ENCODE results near the gene EHD2.
"Not testable (repeated sequence)": the region's sequence is repeated elsewhere in the genome, so short reads cannot be mapped to it uniquely, and the experiment has no call there.

EHD2 gene

DNA sequence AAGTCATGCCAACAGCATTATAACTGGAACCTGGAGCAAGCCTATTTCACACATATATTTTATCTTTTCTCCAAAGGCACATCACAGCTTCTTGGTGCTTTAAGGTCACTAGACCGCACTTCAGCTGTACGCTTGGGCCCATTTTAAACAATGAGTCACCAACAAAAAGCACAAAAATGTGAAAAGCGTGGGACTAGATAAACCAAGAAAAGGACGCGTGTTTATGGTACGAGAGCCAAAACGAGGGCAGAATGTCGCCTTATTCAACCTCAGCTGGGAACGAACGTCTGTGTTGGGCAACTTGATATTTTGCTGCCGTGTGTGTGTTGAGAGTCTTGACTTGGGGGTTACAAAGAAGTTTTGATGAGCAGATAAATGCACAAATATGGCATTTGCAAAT lies 9.2 kb upstream of the EHD2 start:
- no peak for DNase-seq
- in situ Hi-C loops (cut with HindIII; ENCODE audit: low pct_ligation_motif_present, low pct_unique_long_range_greater_than_20kb, low sequenced_read_pairs): no loop called here

DNA sequence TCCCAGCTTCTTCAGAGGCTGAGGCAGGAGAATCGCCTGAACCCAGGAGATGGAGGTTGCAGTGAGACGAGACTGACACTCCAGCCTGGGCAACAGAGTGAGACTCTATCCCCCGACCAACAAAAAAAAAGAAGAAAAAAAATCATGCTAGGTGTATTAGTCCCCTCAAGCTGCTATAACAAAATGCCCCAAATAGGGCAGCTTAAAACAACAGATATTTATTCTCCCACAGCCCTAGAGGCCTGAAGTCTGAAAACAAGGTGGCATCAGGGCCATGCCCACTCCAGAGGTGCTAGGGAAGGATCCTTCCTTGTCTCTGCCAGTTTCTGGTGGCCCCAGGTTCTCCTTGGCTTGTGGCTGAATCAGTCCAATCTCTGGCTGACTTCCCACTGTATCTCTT lies 8.6 kb upstream of the EHD2 start:
- DNase-seq: no peak
- in situ Hi-C loops (cut with HindIII; ENCODE audit: low pct_ligation_motif_present, low pct_unique_long_range_greater_than_20kb, low sequenced_read_pairs): no loop called here

DNA sequence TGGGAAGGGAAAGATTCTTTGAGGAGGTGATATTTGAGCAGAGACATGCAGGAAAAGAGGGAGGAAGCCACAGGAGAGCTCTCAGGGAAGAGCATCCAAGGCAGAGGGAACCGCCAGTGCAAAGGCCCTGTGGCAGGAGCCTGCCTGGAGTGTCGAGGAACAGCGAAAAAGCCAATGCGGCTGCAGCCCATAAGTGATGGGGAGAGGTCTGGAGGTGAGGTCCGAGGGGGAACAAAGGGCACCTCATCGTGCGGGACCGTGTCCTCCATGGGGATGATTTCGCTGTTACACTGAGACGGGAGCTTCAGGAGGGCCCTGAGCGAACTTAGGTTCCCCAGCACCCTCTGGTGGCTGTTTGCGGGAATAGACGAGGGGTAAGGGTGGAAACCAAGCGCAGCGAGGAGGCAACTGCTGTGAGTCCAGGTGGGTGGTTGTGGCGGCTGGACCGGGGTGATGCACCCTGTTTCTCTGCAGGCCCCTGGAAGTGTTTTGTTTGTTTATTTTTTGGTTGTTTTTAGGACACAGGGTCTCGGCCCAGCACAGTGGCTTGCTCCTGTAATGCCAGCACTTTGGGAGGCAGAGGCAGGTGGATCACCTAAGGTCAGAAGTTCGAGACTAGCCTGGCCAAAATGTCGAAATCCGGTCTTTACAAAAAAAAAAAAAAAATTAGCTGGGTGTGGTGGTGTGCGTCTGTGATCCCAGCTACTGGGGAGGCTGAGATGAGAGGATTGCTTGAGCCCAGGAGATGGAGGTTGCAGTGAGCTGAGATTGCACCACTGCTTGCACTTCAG lies 5.9 kb upstream of the EHD2 start:
- in situ Hi-C loops (cut with HindIII; ENCODE audit: low pct_ligation_motif_present, low pct_unique_long_range_greater_than_20kb, low sequenced_read_pairs): no loop called here
- DNase-seq: peak; percentile 71

DNA sequence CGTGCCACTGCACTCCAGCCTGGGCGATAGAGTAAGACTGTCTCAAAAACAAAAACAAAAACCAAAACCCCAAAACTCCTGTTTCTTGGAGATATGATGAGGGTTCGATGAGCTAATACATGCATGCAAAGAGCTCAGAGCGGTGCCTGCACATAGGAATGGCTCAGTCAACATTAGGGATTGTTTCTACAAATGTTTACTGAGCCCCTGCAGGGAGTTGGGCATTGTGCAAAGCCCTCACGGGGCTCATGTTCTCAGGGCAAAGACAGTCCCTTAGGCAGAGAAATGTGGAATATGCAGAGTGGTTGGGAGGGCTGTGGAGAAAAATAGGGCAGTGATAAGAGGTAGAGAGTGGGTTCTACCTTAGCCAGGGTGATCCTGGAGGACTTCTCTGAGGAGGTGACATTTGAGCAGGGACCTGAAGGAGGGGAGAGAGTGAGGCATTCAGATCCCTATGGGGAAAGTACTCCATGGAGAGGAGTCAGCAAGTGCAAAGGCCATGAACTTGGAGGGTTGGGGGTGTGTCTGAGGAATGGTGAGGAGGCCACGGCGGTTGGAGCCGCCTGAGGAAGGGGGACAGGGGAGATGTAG lies 1.5 kb upstream of the EHD2 start:
- DNase-seq: no peak
- in situ Hi-C loops (cut with HindIII; ENCODE audit: low pct_ligation_motif_present, low pct_unique_long_range_greater_than_20kb, low sequenced_read_pairs): no loop called here

DNA sequence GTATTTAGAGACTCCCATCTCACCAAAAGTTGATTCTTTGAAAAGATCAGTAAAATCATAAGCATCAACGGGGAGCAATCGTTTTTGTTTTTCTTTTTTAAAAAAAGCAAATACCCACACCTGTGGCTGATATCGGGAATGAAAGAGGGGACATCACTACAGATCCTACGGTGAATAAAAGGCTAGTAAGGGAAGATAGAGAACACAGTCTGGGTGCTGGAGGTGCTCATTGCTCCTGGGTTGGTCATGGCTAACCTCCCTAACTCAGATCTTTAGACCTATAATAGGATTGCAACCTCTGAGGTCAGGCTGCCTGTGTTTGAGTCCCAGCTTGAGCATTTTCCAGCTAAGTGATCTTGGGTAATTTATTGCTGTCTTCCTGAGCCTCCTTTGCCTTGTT lies 1.1 kb downstream of the EHD2 start:
- peak; percentile 27 for DNase-seq
- in situ Hi-C loops (cut with HindIII; ENCODE audit: low pct_ligation_motif_present, low pct_unique_long_range_greater_than_20kb, low sequenced_read_pairs): no loop called here

DNA sequence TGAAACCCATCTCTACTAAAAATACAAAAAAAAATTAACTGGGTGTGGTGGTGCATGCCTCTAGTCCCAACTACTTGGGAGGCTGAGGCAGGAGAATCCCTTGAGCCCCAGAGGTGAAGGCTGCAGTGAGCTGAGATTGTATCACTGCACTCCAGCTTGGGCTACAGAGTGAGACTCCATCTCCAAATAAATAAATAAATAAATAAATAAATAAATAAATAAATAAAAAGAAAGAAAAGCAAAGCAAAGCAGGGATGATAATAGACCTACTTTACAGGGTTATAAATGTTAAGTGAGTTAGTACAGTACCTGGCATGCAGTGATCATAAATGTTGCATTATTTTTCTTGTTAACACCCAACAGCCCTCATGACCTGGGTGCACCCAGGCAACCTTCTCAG lies 1.6 kb downstream of the EHD2 start:
- in situ Hi-C loops (cut with HindIII; ENCODE audit: low pct_ligation_motif_present, low pct_unique_long_range_greater_than_20kb, low sequenced_read_pairs); DNase-seq: not testable (repeated sequence)

DNA sequence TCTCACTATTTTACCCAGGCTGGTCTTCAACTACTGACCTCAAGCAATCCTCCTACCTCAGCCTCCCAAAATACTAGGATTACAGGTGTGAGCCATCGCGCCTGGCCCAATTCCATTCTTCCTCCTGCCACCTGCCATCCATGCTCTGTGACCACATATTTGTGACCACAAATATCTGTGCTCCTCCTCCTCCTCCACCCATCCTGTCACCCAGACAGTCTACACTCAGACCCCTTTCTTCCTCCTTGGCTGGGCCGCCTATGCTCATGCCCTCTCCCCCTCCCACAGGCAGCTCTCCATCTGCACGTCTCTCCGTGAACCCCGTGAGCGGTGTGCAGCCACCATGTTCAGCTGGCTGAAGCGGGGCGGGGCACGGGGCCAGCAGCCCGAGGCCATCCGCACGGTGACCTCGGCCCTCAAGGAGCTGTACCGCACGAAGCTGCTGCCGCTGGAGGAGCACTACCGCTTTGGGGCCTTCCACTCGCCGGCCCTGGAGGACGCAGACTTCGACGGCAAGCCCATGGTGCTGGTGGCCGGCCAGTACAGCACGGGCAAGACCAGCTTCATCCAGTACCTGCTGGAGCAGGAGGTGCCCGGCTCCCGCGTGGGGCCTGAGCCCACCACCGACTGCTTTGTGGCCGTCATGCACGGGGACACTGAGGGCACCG lies 3.2 kb downstream of the EHD2 start:
- DNase-seq: no peak
- in situ Hi-C loops (cut with HindIII; ENCODE audit: low pct_ligation_motif_present, low pct_unique_long_range_greater_than_20kb, low sequenced_read_pairs): no loop called here

DNA sequence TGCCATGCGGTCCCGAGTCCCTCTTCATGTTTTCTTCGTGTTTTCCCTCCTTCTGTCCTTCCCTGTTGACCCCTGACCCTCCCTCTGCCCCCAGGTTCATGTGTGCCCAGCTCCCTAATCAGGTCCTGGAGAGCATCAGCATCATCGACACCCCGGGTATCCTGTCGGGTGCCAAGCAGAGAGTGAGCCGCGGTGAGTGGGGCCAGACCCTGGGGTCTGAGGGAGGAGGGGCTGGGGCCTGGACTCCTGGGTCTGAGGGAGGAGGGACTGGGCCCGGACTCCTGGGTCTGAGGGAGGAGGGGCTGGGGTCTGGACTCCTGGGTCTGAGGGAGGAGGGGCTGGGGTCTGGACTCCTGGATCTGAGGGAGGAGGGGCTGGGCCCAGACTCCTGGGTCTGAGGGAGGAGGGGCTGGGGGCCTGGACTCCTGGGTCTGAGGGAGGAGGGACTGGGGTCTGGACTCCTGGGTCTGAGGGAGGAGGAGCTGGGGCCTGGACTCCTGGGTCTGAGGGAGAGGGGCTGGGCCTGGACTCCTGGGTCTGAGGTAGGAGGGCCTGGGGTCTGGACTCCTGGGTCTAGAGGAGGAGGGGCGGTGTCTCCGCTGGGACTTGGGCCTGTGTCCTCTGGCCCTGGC lies 5.3 kb downstream of the EHD2 start:
- in situ Hi-C loops (cut with HindIII; ENCODE audit: low pct_ligation_motif_present, low pct_unique_long_range_greater_than_20kb, low sequenced_read_pairs): not testable (repeated sequence)

DNA sequence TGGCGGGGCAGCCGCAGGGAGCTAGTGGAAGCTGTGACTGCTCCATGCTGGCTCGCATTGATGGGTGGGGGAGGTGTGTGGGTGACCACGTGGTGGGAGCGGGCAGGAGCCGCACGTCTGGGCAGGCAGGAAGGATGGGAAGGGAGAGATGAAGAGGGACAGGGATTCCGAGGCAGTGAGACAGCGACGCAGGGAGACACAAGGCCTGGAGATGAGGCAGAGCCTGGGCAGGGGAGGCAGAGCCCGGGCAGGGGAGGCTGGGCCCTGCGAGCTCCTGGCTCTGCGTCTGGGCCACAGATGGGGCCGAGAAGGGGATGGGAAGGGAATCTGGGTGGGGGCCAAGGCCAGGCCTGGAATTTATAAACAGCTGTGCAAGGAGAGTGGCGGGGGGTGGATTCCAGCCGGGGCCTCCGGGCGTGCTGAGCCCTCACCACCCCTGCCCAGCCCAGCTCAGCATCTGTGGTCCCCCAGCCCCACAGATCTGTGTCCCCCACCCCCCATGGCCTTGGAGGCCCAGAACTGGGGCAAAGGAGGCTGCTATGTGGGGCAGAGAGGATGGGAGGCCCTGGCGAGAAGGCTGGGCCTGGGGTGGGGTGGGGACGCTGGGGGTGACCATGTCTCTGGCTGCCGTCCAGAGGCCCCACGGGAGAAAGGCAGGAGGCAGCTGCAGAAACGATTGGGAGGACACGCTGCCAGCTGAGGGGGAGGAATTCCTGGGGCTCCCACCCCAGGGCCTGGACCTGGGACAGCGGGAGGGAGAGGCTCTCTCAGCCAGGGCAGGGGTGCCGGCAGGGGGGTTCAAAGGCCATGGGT lies 6.0 kb downstream of the EHD2 start:
- in situ Hi-C loops (cut with HindIII; ENCODE audit: low pct_ligation_motif_present, low pct_unique_long_range_greater_than_20kb, low sequenced_read_pairs): no loop called here
- DNase-seq: no peak

More for the DNA sequence above, 5.3 kb downstream of the EHD2 start:
- DNase-seq: not testable (repeated sequence)

DNA sequence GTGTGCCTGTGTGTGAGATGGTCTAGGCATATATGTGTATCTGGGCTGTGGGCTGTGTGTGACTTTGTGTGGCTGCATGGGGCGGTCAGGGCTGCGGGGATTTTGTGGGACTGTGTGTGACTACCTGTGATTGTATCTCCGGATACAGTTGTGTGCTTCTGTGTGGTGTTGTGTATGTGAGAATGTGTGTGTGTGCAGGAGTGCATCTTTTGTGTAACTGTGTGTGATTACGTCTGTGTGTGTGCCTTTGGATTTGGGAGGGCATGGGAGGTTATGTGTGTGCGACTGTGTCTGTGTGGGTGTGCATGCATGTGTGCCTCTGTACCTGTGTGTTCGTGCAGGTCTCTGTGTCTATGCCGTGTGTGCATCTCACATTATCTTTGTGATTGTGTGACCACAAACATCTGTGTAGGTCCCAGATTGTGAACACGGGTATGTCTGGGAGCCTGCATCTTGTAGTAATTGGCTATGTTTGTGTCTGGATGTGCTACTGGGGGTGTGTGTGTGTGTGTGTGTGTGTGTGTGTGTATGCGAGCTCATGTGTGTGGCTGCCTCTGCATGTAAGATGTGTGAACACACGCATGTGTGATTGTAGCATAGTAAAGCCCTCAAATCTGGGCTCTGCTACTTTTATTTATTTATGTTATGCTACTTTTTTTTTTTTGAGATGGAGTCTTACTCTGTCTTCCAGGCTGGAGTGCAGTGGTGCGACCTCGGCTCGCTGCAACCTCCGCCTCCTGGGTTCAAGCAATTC lies 7.6 kb downstream of the EHD2 start:
- in situ Hi-C loops (cut with HindIII; ENCODE audit: low pct_ligation_motif_present, low pct_unique_long_range_greater_than_20kb, low sequenced_read_pairs): no loop called here
- DNase-seq: no peak

DNA sequence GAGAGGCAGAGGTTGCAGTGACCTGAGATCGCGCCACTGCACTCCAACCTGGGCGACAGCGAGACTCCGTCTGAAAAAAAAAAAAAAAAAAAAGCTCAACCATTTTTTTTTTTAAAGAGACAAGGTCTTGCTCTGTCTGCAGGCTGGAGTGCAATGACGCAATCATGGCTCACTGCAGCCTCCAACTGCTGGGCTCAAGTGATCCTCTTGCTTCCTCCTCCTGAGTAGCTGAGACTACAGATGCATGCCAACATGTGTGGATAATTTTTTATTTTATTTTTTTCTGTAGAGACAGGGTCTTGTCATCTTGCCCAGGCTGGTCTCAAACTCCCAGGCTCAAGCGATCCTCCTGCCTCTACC lies 10.3 kb downstream of the EHD2 start:
- DNase-seq: peak; percentile 78
- in situ Hi-C loops (cut with HindIII; ENCODE audit: low pct_ligation_motif_present, low pct_unique_long_range_greater_than_20kb, low sequenced_read_pairs): no loop called here

DNA sequence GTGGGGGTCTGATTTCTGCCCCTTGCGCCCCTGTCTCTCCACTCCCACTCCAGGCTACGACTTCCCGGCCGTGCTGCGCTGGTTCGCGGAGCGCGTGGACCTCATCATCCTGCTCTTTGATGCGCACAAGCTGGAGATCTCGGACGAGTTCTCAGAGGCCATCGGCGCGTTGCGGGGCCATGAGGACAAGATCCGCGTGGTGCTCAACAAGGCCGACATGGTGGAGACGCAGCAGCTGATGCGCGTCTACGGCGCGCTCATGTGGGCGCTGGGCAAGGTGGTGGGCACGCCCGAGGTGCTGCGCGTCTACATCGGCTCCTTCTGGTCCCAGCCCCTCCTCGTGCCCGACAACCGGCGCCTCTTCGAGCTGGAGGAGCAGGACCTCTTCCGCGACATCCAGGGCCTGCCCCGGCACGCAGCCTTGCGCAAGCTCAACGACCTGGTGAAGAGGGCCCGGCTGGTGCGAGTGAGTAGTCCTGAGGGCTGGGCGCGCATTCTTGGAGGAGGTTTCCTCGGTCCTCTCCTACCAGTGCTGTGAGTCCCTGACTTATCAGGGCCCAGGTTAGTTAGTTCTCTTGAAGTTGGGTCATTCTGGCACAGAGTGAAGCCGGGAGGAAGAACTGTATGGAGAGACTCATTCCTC lies 12.7 kb downstream of the EHD2 start:
- no peak for DNase-seq
- in situ Hi-C loops (cut with HindIII; ENCODE audit: low pct_ligation_motif_present, low pct_unique_long_range_greater_than_20kb, low sequenced_read_pairs): no loop called here

DNA sequence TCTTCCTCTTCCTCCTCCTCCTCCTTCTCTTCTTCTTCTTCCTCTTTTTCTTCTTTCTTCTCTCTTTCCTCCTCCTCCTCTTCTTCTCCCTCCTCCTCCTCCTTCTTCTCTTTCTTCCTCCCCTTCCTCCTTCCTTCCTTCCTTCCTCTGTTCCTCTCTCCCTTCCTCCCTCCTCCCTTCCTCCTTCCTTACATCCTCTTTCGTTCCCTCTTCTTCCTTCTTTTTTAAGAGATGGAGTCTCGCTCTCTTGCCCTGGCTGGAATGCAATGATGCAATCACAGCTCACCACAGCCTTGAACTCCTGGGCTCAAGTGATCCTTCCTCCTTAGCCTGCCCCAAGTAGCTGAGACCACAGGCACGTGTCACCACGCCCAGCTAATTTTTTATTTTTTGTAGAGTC lies 13.2 kb downstream of the EHD2 start:
- in situ Hi-C loops (cut with HindIII; ENCODE audit: low pct_ligation_motif_present, low pct_unique_long_range_greater_than_20kb, low sequenced_read_pairs): no loop called here
- DNase-seq: peak; percentile 34

DNA sequence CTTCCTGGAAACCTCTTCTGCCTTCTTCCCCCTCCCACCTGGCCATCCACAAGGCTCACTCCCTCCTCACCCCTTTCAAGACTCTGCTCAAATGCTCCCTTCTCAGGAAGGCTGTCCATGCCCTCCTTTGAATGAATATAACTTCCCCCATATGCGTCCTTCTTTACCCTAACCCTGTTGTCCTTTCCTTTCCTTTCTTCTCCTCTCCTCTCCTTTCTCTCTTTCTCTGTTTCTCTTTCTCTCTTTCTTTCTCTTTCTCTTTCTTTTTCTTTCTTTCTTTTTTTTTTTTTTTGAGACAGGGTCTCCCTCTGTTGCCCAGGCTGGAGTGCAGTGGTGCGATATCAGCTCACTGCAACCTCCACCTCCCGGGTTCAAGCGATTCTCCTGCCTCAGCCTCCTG lies 15.1 kb downstream of the EHD2 start:
- DNase-seq; in situ Hi-C loops (cut with HindIII; ENCODE audit: low pct_ligation_motif_present, low pct_unique_long_range_greater_than_20kb, low sequenced_read_pairs): not testable (repeated sequence)

DNA sequence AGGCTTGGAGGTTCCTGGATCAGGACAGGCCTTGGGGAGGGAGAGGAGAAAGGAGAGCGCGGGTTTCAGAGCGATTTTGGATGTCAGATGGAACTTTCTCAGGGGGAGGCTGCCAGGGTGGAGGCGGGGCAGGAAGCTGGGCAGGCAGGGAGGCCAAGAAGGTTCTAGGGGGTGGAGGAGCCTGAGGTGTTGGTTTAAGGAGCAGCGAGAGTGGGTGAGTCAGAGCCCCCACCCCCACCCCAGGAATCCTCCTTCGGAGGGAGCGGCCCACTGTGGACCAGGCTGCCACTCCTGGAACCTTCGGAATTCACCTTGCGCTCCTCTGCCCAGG lies 16.2 kb downstream of the EHD2 start:
- DNase-seq: peak; percentile 86
- in situ Hi-C loops (cut with HindIII; ENCODE audit: low pct_ligation_motif_present, low pct_unique_long_range_greater_than_20kb, low sequenced_read_pairs): no loop called here

DNA sequence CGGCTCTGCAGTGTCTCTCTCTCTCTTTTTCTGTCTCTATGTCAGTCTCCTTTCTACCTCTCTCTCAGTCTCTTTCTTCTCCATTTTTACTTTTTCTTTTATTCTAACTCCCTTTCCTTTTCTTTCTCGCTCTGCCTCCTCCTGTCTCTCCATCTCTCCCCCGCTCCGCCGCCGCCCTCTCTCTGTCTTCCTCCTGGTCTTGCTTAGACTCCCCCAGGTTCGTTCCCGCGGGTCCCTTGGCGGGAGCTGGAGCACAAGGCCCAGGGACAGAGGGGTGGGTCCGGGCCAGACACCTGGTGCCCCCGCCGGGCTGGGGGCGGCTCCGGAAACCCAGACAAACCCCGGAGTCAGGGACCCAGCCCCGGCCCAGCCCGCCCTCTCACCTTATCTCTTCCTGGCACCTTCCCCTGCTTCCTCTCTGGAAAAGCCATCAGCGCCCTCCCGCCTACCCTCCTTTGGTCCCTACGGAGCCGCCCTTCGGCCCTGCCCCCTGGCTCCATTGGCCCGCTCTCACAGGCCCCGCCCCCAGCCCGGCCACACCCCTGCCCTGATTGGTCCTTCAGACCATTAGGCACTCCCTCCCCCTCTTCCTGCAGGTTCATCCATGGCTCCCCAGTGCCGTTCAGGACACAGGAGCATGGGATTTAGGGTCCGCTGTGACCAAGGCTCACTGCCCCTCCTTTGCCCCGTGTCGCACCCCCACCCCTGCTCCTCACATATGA lies 16.7 kb downstream of the EHD2 start:
- in situ Hi-C loops (cut with HindIII; ENCODE audit: low pct_ligation_motif_present, low pct_unique_long_range_greater_than_20kb, low sequenced_read_pairs): no loop called here
- DNase-seq: peak; percentile 75

DNA sequence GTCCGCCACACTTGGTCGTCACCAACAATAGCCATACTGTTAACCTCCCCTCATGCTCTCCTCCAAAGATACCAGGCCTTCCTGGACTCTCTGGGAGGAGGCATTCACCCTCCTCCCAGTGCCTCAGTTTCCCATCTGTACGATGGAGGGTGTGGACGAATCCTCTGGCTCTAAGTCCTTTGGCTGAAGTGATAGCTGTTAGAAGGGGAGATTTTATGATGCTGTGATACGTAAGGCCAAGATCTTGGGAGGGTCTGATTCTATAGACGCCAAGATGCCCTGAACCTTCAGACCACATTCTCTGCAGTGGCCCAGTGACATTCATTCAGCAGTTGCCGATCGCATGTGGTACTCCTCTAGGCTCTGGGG lies 17.3 kb downstream of the EHD2 start:
- in situ Hi-C loops (cut with HindIII; ENCODE audit: low pct_ligation_motif_present, low pct_unique_long_range_greater_than_20kb, low sequenced_read_pairs): no loop called here
- DNase-seq: no peak

Measured in ACHN (cell line).